HG03196 (cell line): ENCODE results near the gene GFOD1.
A peak's percentile ranks its signal among the peaks of the same experiment; 100 is the strongest.

Experiments
- ATAC-seq: cut with Tn5 transposase; IDR thresholded peaks from one replicate; pipeline ENCODE4 v1.9.1; 2021; ENCODE audit not compliant: unreplicated experiment

The GFOD1 gene, protein sequence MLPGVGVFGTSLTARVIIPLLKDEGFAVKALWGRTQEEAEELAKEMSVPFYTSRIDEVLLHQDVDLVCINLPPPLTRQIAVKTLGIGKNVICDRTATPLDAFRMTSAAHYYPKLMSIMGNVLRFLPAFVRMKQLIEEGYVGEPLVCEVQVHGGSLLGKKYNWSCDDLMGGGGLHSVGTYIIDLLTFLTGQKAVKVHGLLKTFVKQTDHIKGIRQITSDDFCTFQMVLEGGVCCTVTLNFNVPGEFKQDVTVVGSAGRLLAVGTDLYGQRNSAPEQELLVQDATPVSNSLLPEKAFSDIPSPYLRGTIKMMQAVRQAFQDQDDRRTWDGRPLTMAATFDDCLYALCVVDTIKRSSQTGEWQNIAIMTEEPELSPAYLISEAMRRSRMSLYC

GRCh38 chr6:13487122-13488014 lies at the start of gene GFOD1:
Gene GFOD1 (minus strand): TSS chr6:13487600. CDS start chr6:13486890, 710 bp downstream.
- ATAC-seq: peak; percentile 82

DNA sequence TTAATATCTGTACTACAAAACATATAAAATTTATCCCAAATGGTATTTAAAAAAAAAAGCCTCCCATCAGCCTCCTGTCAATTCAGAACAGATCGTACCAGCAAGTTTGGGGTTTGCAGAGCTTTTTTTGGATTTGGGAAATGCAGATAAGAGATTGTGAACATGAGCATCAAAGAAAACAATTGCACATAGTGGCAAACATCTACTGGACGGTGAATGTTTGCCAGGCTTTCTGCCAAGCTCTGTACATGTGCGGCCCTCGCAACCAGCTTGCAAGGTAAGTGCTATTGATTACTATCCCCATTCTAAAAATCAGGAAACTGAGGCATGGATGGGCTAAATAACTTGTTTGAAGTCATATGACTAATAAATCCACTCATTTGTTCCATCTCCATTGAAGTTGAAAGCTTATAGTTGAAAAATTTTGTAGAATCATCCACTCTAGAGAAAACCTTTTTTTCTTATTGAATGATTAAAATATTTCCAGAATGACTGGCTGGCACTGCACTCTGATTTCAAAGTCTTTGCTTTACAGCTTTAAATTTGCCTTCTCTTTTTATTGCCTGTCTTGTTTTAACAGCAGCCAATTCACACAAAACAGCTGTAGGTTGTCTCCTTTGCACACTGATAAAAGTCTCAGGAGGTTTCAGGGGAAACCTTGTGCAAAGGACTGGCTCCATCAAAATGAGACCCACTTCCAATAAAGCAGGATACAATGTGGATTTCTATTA lies 49.6 kb upstream of the GFOD1 start:
- ATAC-seq: no peak

DNA sequence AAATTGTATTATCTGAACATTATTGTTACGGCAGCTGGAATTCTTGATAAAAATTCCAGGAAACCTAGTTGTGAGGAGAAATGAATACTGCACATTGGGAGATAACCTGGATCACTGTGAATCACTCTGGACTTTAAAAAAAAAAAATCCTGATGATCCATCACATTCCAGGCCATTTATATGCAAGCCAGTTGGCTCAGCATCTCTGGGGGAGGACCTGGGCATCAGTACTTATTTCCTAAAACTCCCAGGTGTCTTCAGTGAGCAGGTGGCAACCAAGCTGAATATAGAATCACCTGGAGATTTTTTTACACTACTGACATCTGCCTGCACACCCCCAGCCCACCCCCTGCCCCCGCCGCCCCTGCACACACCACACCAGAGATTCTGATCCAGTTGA lies 47.9 kb upstream of the GFOD1 start:
- no peak for ATAC-seq

DNA sequence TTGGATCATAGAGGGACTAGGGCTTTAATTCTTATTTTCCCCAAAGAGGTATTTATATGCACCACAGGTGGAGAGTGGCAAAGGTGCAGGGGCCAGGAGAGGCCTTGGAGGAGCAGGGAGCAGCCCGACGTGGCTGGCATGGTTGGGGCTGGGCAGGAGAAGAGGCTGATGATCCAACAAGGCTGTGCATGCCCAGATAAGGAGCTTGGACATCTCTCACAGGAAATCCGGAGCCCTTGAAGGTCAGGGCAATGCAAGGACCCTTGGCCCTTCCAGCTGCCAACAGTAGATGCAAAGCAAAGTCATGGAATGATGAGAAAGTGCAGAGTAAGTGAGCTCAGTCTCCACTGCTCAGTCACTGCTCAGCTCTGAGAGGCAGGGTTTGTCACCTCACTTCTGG lies 47.1 kb upstream of the GFOD1 start:
- ATAC-seq: no peak

DNA sequence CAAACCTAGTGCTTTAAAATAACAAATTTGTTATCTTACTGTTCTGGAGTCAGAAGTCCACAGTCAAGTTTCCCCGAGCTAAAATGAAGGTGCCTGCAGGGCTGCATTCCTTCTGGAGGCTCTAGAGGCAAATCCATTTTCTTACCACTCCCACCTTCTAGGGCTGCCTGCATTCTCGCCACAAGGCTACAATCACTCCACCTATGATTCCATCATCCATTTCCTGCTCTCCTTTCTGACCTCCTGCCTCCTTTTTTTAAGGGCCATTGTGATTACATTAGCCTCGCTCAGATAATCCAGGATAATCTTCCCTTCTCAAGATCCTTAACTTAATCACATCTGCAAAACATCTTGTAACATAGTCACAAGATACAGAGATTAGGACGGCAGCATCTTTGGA lies 44.6 kb upstream of the GFOD1 start:
- ATAC-seq: no peak

DNA sequence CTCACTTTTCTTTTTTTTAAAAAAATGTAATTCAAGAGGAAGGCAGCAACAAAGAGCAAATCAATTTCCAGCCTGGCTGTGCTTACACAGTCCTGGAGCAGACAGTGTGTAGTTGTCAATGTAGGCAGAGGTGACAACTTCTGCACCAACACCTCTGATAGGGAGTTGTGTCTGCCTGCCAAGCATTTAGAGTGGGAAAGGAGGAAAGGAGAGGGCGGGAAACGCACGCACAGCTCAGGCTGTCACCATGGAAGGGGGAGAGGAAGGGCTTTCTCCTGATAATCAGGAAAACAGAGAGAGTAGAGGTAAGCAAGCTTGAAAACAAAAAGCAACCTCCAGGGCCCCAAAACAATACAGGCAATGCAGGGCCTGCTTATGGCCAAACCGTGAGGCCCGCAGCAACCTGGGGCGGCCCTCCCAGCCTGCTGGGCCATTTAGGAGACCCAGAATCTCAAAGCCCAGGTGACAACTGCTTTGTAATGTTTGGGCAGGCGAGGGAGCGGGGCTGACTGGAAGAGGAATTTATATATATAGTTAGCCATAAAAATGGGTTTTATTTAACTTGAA lies 41.5 kb upstream of the GFOD1 start:
- no peak for ATAC-seq

DNA sequence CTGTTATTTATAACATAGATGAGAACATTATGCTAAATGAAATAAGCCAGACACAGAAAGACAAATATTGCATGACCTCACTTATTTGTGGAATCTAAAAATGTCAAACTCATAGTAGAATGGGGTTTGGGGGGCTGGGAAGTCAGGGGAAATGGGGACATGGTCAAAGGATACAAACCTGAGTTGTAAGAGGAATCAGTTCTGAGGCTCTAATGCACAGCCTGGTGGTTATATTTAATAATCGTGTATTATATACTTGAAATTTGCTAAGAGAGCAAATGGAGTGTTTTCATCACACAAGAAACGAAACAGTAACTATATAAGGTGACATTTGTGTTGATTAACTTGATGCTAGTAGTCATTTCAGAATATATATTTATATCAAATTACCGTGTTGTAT lies 40.8 kb upstream of the GFOD1 start:
- no peak for ATAC-seq

DNA sequence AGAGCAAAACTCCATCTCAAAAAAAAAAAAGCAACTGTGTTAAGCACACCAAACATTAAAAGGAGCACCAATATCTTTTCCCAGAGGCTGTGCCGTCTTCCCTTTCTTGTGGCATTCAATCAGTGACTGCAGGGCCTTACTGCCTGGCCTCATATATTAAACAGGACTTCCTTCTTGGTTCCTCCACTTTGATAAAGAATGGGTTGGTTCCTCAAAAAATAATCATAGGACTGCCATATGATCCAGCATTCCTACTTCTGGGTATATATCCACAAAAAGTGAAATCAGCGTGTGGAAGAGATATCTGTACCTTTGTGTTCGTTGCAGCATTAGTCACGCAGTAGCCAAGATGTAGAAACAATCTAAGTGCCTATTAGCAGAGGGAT lies 40.3 kb upstream of the GFOD1 start:
- no peak for ATAC-seq

GRCh38 chr6:13526727-13527670 lies 39.6 kb upstream of the GFOD1 start:
- ATAC-seq: peak; percentile 83

- peak; percentile 18 for ATAC-seq
Measured at GRCh38 chr6:13526357-13526726, 38.9 kb upstream of the GFOD1 start.

DNA sequence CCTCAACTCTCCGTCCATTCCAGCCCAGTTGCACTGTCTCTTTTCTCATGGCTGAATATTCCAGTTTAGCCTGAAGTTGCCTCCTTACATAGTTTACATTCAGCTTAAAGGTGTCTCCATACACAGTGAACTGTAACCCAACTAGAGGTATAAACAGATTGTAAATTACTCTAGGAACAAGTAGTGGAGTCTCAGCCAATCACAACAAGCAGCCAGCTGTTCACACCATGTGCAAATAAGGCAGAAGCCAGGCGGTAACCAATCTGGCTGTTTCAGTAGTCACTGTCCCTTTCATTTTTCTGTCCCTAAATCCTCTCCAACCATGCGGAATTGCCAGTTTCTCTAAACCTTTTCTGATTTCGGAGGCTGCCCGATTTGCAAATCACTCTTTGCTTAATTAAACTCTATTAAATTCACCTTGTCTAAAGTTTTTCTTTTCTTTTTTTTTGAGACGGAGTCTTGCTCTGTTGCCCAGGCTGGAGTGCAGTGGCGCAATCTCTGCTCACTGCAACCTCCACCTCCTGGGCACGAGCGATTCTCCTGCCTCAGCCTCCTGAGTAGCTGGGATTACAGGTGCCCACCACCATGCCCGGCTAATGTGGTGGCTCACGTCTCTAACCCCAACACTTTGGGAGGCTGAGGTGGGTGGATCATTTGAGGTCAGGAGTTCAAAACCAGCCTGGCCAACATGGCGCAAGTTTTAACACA lies 37.6 kb upstream of the GFOD1 start:
- no peak for ATAC-seq

- no peak for ATAC-seq
Measured at GRCh38 chr6:13523826-13524622, 36.6 kb upstream of the GFOD1 start.

DNA sequence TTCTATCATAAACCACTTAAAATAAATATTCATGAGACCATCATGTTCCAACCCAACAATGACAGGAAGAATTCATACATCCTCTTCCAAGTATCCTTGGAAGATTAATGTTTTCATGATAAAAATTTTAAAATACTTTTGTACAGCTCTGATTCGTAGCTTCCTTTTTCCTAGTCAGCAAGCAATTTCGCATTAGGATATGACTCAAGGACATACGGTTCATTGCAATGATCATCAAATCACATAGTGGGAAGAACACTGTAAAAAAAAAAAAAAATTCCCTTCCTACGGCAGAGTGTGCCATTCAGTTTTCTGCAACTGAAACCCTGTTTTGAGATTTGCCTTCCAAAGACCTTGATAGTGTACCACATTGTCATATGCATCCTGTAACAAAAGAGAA lies 35.3 kb upstream of the GFOD1 start:
- ATAC-seq: no peak

- ATAC-seq: no peak
Measured at GRCh38 chr6:13519839-13520238, 32.4 kb upstream of the GFOD1 start.

DNA sequence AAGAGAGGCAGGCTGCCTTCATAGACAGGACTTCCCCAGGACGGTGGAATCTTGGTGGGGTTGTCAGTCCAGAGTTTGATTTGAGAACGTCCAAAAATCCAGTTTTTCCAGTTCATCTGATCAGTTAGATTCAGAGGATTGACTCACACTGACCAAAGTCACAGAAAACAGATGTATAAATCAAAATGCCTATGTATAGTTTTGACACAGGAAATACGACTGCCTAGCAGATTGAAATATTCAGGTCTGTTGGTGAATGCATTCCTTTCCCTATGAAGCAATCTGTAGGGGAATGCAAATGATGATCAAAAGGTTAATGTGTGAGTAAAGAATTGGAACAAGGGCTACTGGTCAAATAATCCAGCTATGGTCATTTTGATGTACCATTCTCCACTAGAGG lies 29.7 kb upstream of the GFOD1 start:
- ATAC-seq: no peak

GRCh38 chr6:13515912-13516311 lies 28.5 kb upstream of the GFOD1 start:
- no peak for ATAC-seq

DNA sequence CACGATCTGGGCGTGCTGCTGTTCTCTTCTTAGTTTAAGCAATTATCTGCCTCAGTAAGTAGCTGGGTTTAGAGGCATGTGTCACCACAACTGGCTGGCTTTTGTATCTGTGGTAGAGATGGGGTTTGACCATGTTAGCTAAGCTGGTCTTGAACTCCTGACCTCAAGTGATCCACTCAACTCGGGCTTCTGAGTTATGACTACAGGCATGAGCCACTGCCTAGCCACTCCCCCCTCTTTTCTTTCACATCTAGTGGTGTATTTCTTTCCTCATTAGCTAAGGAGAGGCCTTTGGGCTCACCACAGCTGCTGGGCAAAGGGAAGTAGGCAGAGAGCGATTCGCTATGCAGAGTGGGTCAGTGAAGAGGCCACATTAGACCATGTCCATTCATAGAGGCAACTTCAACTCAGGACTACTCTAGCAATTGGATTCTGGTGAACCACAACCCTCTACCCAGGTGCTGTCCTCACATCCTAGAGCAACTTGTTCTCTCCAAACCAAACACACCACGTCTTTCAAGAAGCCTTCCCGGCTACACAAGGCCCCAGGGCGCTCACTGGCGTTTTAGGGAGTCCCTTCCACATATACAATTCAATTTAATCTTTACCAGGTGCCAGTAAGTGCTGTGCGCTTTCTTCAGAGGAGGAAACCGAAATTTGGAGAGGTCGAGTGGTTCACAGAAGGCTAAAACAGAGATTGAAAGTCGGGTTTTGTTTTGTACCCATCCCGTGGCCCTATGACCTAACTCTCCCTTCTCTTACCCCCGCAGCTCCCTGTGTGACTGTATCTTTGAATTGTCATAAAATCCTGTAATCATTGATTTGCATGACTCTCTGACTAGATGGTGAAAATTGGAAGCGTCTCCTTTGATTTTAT lies 26.5 kb upstream of the GFOD1 start:
- ATAC-seq: no peak

GRCh38 chr6:13512900-13513299 lies 25.5 kb upstream of the GFOD1 start:
- ATAC-seq: no peak
